GM12878 (cell line): ENCODE results near the gene LRRC61. TPM values are rescaled to one million over a fixed set of nuclear protein-coding genes. Genes with fewer than 3 reads are reported as not detected.

Experiments used
- BHLHE40 ChIP-seq, 2 experiments: fragments of 450-650 bp in 1 of 2; IDR thresholded peaks; 2 replicates each; pipeline ENCODE4 v1.6.1; 2011 to 2017; ENCODE audit warnings: low read depth in 2 of 2, borderline replicate concordance in 1 of 2, improper control_type of control experiment in 1 of 2, low read length in 1 of 2, mild to moderate bottlenecking in 1 of 2
- E2F4 ChIP-seq: IDR thresholded peaks from 2 replicates; pipeline ENCODE4 v1.6.1; 2012; ENCODE audit warnings: low read depth, low read length, improper control_type of control experiment
- IRF4 ChIP-seq: IDR thresholded peaks from 2 replicates; pipeline ENCODE4 v1.6.1; 2011; ENCODE audit warnings: low read depth, low read length
- NFYA ChIP-seq: IDR thresholded peaks from 2 replicates; pipeline ENCODE4 v1.6.1; 2011; ENCODE audit warnings: low read depth, mild to moderate bottlenecking, low read length, improper control_type of control experiment, borderline replicate concordance
- PAX8 ChIP-seq: fragments of 450-650 bp; IDR thresholded peaks from 2 replicates; pipeline ENCODE4 v1.6.1; 2017; ENCODE audit warnings: mild to moderate bottlenecking, moderate library complexity
- SMARCA5 ChIP-seq: fragments of 450-650 bp; IDR thresholded peaks from 2 replicates; pipeline ENCODE4 v1.6.1; 2017; ENCODE audit warnings: mild to moderate bottlenecking
- SRF ChIP-seq, 2 experiments: IDR thresholded peaks; 2 replicates each; pipeline ENCODE4 v1.6.1; 2011; ENCODE audit warnings: low read depth in 2 of 2, low read length in 2 of 2, mild to moderate bottlenecking in 1 of 2, moderate library complexity in 1 of 2
- STAT3 ChIP-seq: IDR thresholded peaks from 2 replicates; pipeline ENCODE4 v1.6.1; 2011; ENCODE audit warnings: low read depth, low read length, improper control_type of control experiment
- SUZ12 ChIP-seq: fragments of 200-600 bp; sonication (generic); IDR thresholded peaks from one replicate; pipeline ENCODE4 v1.6.1; 2018; ENCODE audit warnings: antibody characterized with exemption, mild to moderate bottlenecking; ENCODE audit not compliant: unreplicated experiment
- TCF12 ChIP-seq: IDR thresholded peaks from 2 replicates; pipeline ENCODE4 v1.6.1; 2011; ENCODE audit warnings: low read depth, mild to moderate bottlenecking, low read length
- ZNF687 ChIP-seq: fragments of 450-650 bp; IDR thresholded peaks from 2 replicates; pipeline ENCODE4 v1.6.1; 2017; ENCODE audit warnings: mild to moderate bottlenecking, moderate library complexity
- polyA plus RNA-seq, 11 experiments: library from polyadenylated mRNA; depleted of rRNA in 4 of 11; unstranded in 6 of 11; stranded (reverse) in 5 of 11; fragments of >200 nt; fragmentation: Nextera tagmentation in 4 of 11; fragmentation: Illumina TruSeq in 1 of 11; extraction: Ambion mirVana in 4 of 11; extraction: Trizol in 1 of 11; gene quantifications; 1 replicate in 1 of 11; 2 replicates in 10 of 11; pipeline versions ENCODE4 v1.2.1 to v1.2.3, GENCODE V29; 2011 to 2016; ENCODE audit warnings: inconsistent platforms in 2 of 11, missing spikeins in 2 of 11, low read depth in 1 of 11
- total RNA-seq, 4 experiments: library from RNA; depleted of rRNA in 3 of 4; stranded (reverse); fragments of >200 nt in 3 of 4; fragmentation: Illumina TruSeq in 1 of 4; extraction: Trizol in 1 of 4; gene quantifications; 2 replicates each; pipeline versions ENCODE4 v1.2.1 to v1.2.3, GENCODE V29; 2013 to 2021
- TF ChIP-seq, protein P1 (sequence below): fragments of 150-350 bp; IDR thresholded peaks from 2 replicates; pipeline ENCODE4 v1.6.1; 2016; ENCODE audit warnings: low read depth, low read length
- TF ChIP-seq, protein P2 (sequence below): fragments of 450-650 bp; formaldehyde crosslinking; IDR thresholded peaks from 2 replicates; pipeline ENCODE4 v1.4.0; 2022; ENCODE audit warnings: mild to moderate bottlenecking, moderate library complexity
- TF ChIP-seq, protein P3 (sequence below): fragments of 450-650 bp; IDR thresholded peaks from 2 replicates; pipeline ENCODE4 v1.6.1; 2017; ENCODE audit warnings: low read depth, mild to moderate bottlenecking, moderate library complexity

The LRRC61 gene
- total and polyA plus RNA-seq, 10 of the 15 experiments (the other 5 are each of a cell fraction or from before 2014, with no cell fraction given) = 1.4 to 54.2 (median 21.8) TPM

DNA sequence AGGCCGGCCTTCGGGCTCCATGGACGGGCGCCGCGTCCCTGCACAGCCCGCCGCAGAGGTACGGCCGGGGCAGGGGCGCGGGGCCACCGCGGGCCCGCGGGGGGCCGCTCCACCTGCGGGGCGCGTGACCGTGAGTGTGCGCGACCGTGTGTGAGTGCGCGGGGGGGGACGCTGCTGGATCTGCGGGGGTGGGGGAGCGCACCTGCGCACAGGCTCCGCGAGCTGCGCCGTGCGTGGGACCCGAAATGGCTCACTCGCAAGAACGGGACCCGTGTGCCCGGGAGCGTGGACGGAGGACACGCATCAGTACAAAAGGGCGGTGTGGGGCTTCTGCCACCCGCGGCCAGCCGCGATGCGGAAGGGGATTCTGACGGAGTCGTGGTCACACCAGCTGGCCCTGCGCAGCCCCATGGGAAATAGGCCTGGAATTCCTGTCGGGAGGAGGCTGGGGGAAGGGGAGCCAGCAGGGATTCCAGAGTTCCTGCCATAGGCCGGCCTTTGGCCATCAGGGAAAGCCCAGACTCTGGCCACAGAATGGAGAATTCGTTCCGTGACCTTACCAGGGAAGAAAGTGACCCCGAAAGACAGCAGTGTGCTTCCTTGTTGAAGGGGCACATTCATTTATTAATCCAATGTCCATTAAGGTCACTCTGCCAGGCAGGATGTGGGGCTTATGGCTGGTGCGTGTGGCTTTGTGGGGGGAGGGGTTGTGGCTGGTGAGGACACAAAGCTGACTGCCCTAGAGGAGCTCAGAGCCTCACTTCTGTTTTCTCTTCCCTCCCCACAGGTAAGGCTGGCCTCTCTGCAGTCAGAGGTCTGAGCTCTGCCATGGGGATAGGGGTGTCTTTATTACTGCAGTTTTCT is 46.0 kb downstream of the LRRC61 start (continued):
- TF ChIP-seq ZNF687 = peak; percentile 35; the same call in 1 of the 2 replicates
- TF ChIP-seq, protein P1, sequence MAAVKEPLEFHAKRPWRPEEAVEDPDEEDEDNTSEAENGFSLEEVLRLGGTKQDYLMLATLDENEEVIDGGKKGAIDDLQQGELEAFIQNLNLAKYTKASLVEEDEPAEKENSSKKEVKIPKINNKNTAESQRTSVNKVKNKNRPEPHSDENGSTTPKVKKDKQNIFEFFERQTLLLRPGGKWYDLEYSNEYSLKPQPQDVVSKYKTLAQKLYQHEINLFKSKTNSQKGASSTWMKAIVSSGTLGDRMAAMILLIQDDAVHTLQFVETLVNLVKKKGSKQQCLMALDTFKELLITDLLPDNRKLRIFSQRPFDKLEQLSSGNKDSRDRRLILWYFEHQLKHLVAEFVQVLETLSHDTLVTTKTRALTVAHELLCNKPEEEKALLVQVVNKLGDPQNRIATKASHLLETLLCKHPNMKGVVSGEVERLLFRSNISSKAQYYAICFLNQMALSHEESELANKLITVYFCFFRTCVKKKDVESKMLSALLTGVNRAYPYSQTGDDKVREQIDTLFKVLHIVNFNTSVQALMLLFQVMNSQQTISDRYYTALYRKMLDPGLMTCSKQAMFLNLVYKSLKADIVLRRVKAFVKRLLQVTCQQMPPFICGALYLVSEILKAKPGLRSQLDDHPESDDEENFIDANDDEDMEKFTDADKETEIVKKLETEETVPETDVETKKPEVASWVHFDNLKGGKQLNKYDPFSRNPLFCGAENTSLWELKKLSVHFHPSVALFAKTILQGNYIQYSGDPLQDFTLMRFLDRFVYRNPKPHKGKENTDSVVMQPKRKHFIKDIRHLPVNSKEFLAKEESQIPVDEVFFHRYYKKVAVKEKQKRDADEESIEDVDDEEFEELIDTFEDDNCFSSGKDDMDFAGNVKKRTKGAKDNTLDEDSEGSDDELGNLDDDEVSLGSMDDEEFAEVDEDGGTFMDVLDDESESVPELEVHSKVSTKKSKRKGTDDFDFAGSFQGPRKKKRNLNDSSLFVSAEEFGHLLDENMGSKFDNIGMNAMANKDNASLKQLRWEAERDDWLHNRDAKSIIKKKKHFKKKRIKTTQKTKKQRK = no peak
- no peak for TF ChIP-seq NFYA
- no peak for TF ChIP-seq E2F4
- no peak; the same call in 1 of the 2 replicates for TF ChIP-seq IRF4
- peak; percentile 1 to 76; a peak in 3 of 4 replicates for TF ChIP-seq BHLHE40 (IDR thresholded peaks at IDR 0.05; ENCODE audit: borderline replicate concordance in 1 of 2, low read depth in 2 of 2, low read length in 1 of 2)
- TF ChIP-seq SUZ12 = no peak
- TF ChIP-seq TCF12 = 0 out of 2 replicates have a peak, but pooled peaks have one; percentile 16
- TF ChIP-seq PAX8 = no peak
- TF ChIP-seq STAT3 = no peak
- TF ChIP-seq, protein P2, sequence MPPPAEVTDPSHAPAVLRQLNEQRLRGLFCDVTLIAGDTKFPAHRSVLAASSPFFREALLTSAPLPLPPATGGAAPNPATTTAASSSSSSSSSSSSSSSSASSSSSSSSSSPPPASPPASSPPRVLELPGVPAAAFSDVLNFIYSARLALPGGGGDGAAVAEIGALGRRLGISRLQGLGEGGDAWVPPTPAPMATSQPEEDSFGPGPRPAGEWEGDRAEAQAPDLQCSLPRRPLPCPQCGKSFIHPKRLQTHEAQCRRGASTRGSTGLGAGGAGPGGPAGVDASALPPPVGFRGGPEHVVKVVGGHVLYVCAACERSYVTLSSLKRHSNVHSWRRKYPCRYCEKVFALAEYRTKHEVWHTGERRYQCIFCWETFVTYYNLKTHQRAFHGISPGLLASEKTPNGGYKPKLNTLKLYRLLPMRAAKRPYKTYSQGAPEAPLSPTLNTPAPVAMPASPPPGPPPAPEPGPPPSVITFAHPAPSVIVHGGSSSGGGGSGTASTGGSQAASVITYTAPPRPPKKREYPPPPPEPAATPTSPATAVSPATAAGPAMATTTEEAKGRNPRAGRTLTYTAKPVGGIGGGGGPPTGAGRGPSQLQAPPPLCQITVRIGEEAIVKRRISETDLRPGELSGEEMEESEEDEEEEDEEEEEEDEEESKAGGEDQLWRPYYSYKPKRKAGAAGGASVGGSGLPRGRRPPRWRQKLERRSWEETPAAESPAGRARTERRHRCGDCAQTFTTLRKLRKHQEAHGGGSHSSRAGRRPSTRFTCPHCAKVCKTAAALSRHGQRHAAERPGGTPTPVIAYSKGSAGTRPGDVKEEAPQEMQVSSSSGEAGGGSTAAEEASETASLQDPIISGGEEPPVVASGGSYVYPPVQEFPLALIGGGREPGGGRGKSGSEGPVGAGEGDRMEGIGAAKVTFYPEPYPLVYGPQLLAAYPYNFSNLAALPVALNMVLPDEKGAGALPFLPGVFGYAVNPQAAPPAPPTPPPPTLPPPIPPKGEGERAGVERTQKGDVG = no peak
- TF ChIP-seq SMARCA5 = 0 out of 2 replicates have a peak, but pooled peaks have one; percentile 23
- no peak for TF ChIP-seq SRF (IDR thresholded peaks at IDR 0.05; ENCODE audit: low read depth in 2 of 2, low read length in 2 of 2)
- TF ChIP-seq, protein P3, sequence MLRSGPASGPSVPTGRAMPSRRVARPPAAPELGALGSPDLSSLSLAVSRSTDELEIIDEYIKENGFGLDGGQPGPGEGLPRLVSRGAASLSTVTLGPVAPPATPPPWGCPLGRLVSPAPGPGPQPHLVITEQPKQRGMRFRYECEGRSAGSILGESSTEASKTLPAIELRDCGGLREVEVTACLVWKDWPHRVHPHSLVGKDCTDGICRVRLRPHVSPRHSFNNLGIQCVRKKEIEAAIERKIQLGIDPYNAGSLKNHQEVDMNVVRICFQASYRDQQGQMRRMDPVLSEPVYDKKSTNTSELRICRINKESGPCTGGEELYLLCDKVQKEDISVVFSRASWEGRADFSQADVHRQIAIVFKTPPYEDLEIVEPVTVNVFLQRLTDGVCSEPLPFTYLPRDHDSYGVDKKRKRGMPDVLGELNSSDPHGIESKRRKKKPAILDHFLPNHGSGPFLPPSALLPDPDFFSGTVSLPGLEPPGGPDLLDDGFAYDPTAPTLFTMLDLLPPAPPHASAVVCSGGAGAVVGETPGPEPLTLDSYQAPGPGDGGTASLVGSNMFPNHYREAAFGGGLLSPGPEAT = peak; percentile 59; the same call in 1 of the 2 replicates
